Trophoblast cell (in vitro differentiated cells and primary cell): ENCODE data around the gene DLEC1.
A peak's percentile ranks its signal among the peaks of the same experiment; 100 is the strongest.

ENCODE experiments used
- DNase-seq, 2 donors: peaks; one replicate each; pipeline ENCODE4 v3.0.0-alpha.2; 2016
- H2AFZ ChIP-seq: 2 replicates; pipeline ENCODE4 v1.6.1; 2013; ENCODE audit warnings: low read length, moderate library complexity, mild to moderate bottlenecking; ENCODE audit not compliant: insufficient read depth, poor library complexity
- H2AK5ac ChIP-seq: 2 replicates; pipeline ENCODE4 v1.6.1; 2013; ENCODE audit warnings: mild to moderate bottlenecking, low read length
- H2BK120ac ChIP-seq: 2 replicates; pipeline ENCODE4 v1.6.1; 2013; ENCODE audit warnings: low read length, mild to moderate bottlenecking, moderate library complexity; ENCODE audit not compliant: insufficient read depth, poor library complexity
- H2BK12ac ChIP-seq: 2 replicates; pipeline ENCODE4 v1.6.1; 2013; ENCODE audit warnings: mild to moderate bottlenecking, low read length, moderate library complexity
- H2BK5ac ChIP-seq: 2 replicates; pipeline ENCODE4 v1.6.1; 2013; ENCODE audit warnings: low read length, low read depth, moderate library complexity, mild to moderate bottlenecking; ENCODE audit not compliant: poor library complexity
- H3K14ac ChIP-seq: 2 replicates; pipeline ENCODE4 v1.6.1; 2013; ENCODE audit warnings: mild to moderate bottlenecking, low read length
- H3K18ac ChIP-seq: 2 replicates; pipeline ENCODE4 v1.6.1; 2013; ENCODE audit warnings: mild to moderate bottlenecking, low read length
- H3K23ac ChIP-seq: 2 replicates; pipeline ENCODE4 v1.6.1; 2013; ENCODE audit warnings: low read length
- H3K27ac ChIP-seq: 2 replicates; pipeline ENCODE4 v1.5.1; 2013; ENCODE audit warnings: low read depth, mild to moderate bottlenecking, inconsistent platforms, low read length, moderate library complexity
- H3K27me3 ChIP-seq: 2 replicates; pipeline ENCODE4 v1.6.1; 2013; ENCODE audit warnings: inconsistent platforms, mild to moderate bottlenecking, low read length, moderate library complexity; ENCODE audit not compliant: insufficient read depth
- H3K36me3 ChIP-seq, 2 experiments: 1 replicate in 1 of 2; 2 replicates in 1 of 2; pipeline ENCODE4 v1.6.1; 2013; ENCODE audit warnings: low read length in 2 of 2, mild to moderate bottlenecking in 2 of 2, moderate library complexity in 1 of 2; ENCODE audit not compliant: insufficient read depth in 2 of 2, control insufficient read depth in 1 of 2
- H3K4ac ChIP-seq: 2 replicates; pipeline ENCODE4 v1.6.1; 2013; ENCODE audit warnings: low read depth, mild to moderate bottlenecking, low read length, moderate library complexity
- H3K4me1 ChIP-seq, 2 experiments: 1 replicate in 1 of 2; 2 replicates in 1 of 2; pipeline ENCODE4 v1.6.1; 2013; ENCODE audit warnings: low read length in 2 of 2, mild to moderate bottlenecking in 2 of 2, moderate library complexity in 1 of 2; ENCODE audit not compliant: insufficient read depth in 2 of 2, control insufficient read depth in 1 of 2
- H3K4me2 ChIP-seq: 2 replicates; pipeline ENCODE4 v1.6.1; 2013; ENCODE audit warnings: inconsistent platforms, mild to moderate bottlenecking, low read length, moderate library complexity
- H3K4me3 ChIP-seq: 2 replicates; pipeline ENCODE4 v1.5.1; 2013; ENCODE audit warnings: mild to moderate bottlenecking, low read depth, low read length, inconsistent platforms
- H3K79me1 ChIP-seq: one replicate; pipeline ENCODE4 v1.6.1; 2013; ENCODE audit warnings: low read length
- H3K79me2 ChIP-seq: 2 replicates; pipeline ENCODE4 v1.6.1; 2013; ENCODE audit warnings: low read length, mild to moderate bottlenecking; ENCODE audit not compliant: control insufficient read depth, insufficient read depth, poor library complexity
- H3K9ac ChIP-seq: 2 replicates; pipeline ENCODE4 v1.6.1; 2013; ENCODE audit warnings: mild to moderate bottlenecking, low read length
- H3K9me3 ChIP-seq: 2 replicates; pipeline ENCODE4 v1.6.1; 2013; ENCODE audit warnings: low read depth, mild to moderate bottlenecking, control low read depth, inconsistent platforms, low read length; ENCODE audit not compliant: insufficient read depth
- H4K12ac ChIP-seq: 2 replicates; pipeline ENCODE4 v1.6.1; 2013; ENCODE audit warnings: low read depth, mild to moderate bottlenecking, low read length, moderate library complexity
- H4K8ac ChIP-seq: 2 replicates; pipeline ENCODE4 v1.6.1; 2013; ENCODE audit warnings: low read depth, mild to moderate bottlenecking, low read length, moderate library complexity
- H4K91ac ChIP-seq: one replicate; pipeline ENCODE4 v1.6.1; 2013; ENCODE audit warnings: low read depth, mild to moderate bottlenecking, low read length, moderate library complexity
- WGBS: extraction: QIAGEN DNeasy Blood & Tissue Kit; methylation state at CpG from one replicate; pipeline ENCODE4 v1.1.7; 2013; ENCODE audit warnings: missing lambda C conversion rate; ENCODE audit not compliant: insufficient read length, insufficient coverage; ENCODE audit errors: extremely low coverage; 5-methylcytosine and 5-hydroxymethylcytosine counted together

DLEC1 gene

DNA sequence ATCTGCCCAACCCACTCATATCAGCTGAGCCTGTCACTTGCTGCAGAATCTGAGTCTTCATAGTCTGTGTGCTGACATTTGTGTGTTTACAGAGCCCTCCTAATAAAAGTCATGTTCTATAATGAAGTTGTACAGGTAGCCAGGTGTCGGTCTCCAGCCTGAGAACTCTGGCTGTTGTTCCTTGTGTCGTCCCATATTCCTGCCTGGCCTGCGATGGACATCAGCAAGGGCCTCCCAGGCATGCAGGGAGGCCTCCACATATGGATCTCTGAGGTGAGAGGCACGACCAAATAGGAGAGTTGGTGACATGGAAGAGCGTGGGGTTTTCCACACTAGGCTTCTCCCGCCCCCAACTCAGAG, 45.6 kb upstream of the DLEC1 start:
- Histone ChIP-seq H3K18ac (no peak overlapping the region), H3K9me3 (peaks cover 3% of the 10 kb centered on the region), H3K9ac (no peak overlapping the region), H2BK120ac (no peak overlapping the region), H3K4me1 (peaks cover 6 to 11% of the 10 kb centered on the region in 2 experiments), H4K91ac (no peak overlapping the region), H4K8ac (peak overlapping the region; percentile 79), H3K23ac (no peak overlapping the region), H2AK5ac (no peak overlapping the region), H3K79me2 (peaks cover 3% of the 10 kb centered on the region), H3K27ac (no peak overlapping the region), H3K27me3 (no peaks in the 10 kb centered on the region), H3K4me3 (no peak overlapping the region), H3K4ac (no peak overlapping the region), H2BK12ac (no peak overlapping the region), H2AFZ (no peak overlapping the region), H3K14ac (no peak overlapping the region), H4K12ac (no peak overlapping the region), H2BK5ac (no peak overlapping the region), H3K79me1 (peaks cover 7% of the 10 kb centered on the region), H3K36me3 (no peaks in the 10 kb centered on the region), H3K4me2 (peak overlapping the region; percentile 93)
- DNase-seq = no peak
- no CpG with 5 or more reads among the region's 6 CpGs for WGBS

GRCh38 chr3:37993820-37994638, 45.0 kb upstream of the DLEC1 start:
- H3K4me1 ChIP-seq = peaks cover 9 to 15% of the 10 kb centered on the region in 2 experiments
- peak overlapping the region; percentile 76 for H4K12ac ChIP-seq
- peak overlapping the region; percentile 93 for H3K4me2 ChIP-seq
- no peaks in the 10 kb centered on the region for H3K27me3 ChIP-seq
- no peak overlapping the region for H3K23ac ChIP-seq
- H2BK120ac ChIP-seq = peak overlapping the region; percentile 9
- peak overlapping the region; percentile 89 for H3K9ac ChIP-seq
- H3K9me3 ChIP-seq = peaks cover 3% of the 10 kb centered on the region
- peak overlapping the region; percentile 52 for H4K91ac ChIP-seq
- H3K4me3 ChIP-seq = peak overlapping the region; percentile 78
- H3K14ac ChIP-seq = peak overlapping the region; percentile 75
- H2AFZ ChIP-seq = peak overlapping the region; percentile 13
- H3K79me2 ChIP-seq = peaks cover 6% of the 10 kb centered on the region
- no peak overlapping the region for H3K27ac ChIP-seq
- no peak overlapping the region for H2BK5ac ChIP-seq
- H2BK12ac ChIP-seq = no peak overlapping the region
- H4K8ac ChIP-seq = peak overlapping the region; percentile 79
- DNase-seq = peak; percentile 50 to 62
- no peak overlapping the region for H3K4ac ChIP-seq
- peaks cover 10% of the 10 kb centered on the region for H3K79me1 ChIP-seq
- no peak overlapping the region for H2AK5ac ChIP-seq
- H3K18ac ChIP-seq = peak overlapping the region; percentile 19
- WGBS = no CpG with 5 or more reads among the region's 49 CpGs
- H3K36me3 ChIP-seq = no peaks in the 10 kb centered on the region

- WGBS = no CpG with 5 or more reads among the region's 2 CpGs
- no peak overlapping the region for H3K23ac ChIP-seq
- H2AFZ ChIP-seq = peak overlapping the region; percentile 13
Observed at GRCh38 chr3:37994639-37994972, 44.4 kb upstream of the DLEC1 start.

GRCh38 chr3:37995652-37996641, 43.1 kb upstream of the DLEC1 start:
- Histone ChIP-seq H3K27ac (no peak overlapping the region), H2AFZ (no peak overlapping the region), H4K12ac (no peak overlapping the region), H2AK5ac (no peak overlapping the region), H2BK120ac (no peak overlapping the region), H3K36me3 (peaks cover 1 to 2% of the 10 kb centered on the region in 2 experiments), H3K4me1 (peaks cover 9 to 19% of the 10 kb centered on the region in 2 experiments), H4K91ac (no peak overlapping the region), H3K23ac (peak overlapping the region; percentile 11), H3K18ac (no peak overlapping the region), H3K27me3 (no peaks in the 10 kb centered on the region), H4K8ac (no peak overlapping the region), H3K79me1 (peaks cover 12% of the 10 kb centered on the region), H3K14ac (no peak overlapping the region), H3K4me3 (no peak overlapping the region), H3K4ac (no peak overlapping the region), H3K9ac (no peak overlapping the region), H3K4me2 (no peak overlapping the region), H3K79me2 (peaks cover 6% of the 10 kb centered on the region), H2BK5ac (no peak overlapping the region), H2BK12ac (no peak overlapping the region), H3K9me3 (peaks cover 3% of the 10 kb centered on the region)
- WGBS = no CpG with 5 or more reads among the region's 10 CpGs
- no peak for DNase-seq

More at GRCh38 chr3:37994639-37994972, 44.4 kb upstream of the DLEC1 start:
- no peak overlapping the region for H2AK5ac ChIP-seq
- DNase-seq = no peak
- no peak overlapping the region for H3K14ac ChIP-seq
- no peak overlapping the region for H2BK120ac ChIP-seq
- H2BK12ac ChIP-seq = no peak overlapping the region
- H3K27me3 ChIP-seq = no peaks in the 10 kb centered on the region
- no peak overlapping the region for H3K9ac ChIP-seq
- no peak overlapping the region for H3K4me3 ChIP-seq
- H3K27ac ChIP-seq = no peak overlapping the region
- H3K79me1 ChIP-seq = peaks cover 12% of the 10 kb centered on the region
- peaks cover 9 to 19% of the 10 kb centered on the region in 2 experiments for H3K4me1 ChIP-seq
- no peak overlapping the region for H4K91ac ChIP-seq
- H3K18ac ChIP-seq = no peak overlapping the region
- H3K4me2 ChIP-seq = peak overlapping the region; percentile 93
- H3K36me3 ChIP-seq = peaks cover 0 to 2% of the 10 kb centered on the region in 2 experiments
- peaks cover 6% of the 10 kb centered on the region for H3K79me2 ChIP-seq
- H3K9me3 ChIP-seq = peaks cover 3% of the 10 kb centered on the region
- no peak overlapping the region for H3K4ac ChIP-seq
- no peak overlapping the region for H4K8ac ChIP-seq
- H4K12ac ChIP-seq = no peak overlapping the region
- H2BK5ac ChIP-seq = no peak overlapping the region
